Hepatocyte (in vitro differentiated cells): Measurements from ENCODE around the gene ZNF273. TPM values are rescaled to one million over a fixed set of nuclear protein-coding genes. Genes with fewer than 3 reads are reported as not detected.

ENCODE experiments used
- DNase-seq: peaks from one replicate; pipeline ENCODE4 v3.0.0-alpha.2; 2016; ENCODE audit warnings: low spot score
- H2AFZ ChIP-seq: fragments of 200-600 bp; sonication (generic); 2 replicates; pipeline ENCODE4 v1.6.0; 2016; ENCODE audit warnings: antibody characterized with exemption, mild to moderate bottlenecking
- H3K27ac ChIP-seq: fragments of 200-600 bp; sonication (generic); 2 replicates; pipeline ENCODE4 v1.5.1; 2016; ENCODE audit warnings: mild to moderate bottlenecking
- H3K27me3 ChIP-seq: fragments of 200-600 bp; sonication (generic); 2 replicates; pipeline ENCODE4 v1.6.1; 2016
- H3K36me3 ChIP-seq: fragments of 200-600 bp; sonication (generic); replicated peaks from 2 replicates; pipeline ENCODE4 v1.5.1; 2016; ENCODE audit warnings: low read depth; ENCODE audit not compliant: insufficient read depth
- H3K4me1 ChIP-seq: fragments of 200-600 bp; sonication (generic); 2 replicates; pipeline ENCODE4 v1.5.1; 2016; ENCODE audit warnings: mild to moderate bottlenecking, moderate library complexity; ENCODE audit not compliant: insufficient read depth
- H3K4me2 ChIP-seq: fragments of 200-600 bp; sonication (generic); 2 replicates; pipeline ENCODE4 v1.6.0; 2016
- H3K4me3 ChIP-seq: fragments of 200-600 bp; sonication (generic); 2 replicates; pipeline ENCODE4 v1.5.1; 2016; ENCODE audit warnings: mild to moderate bottlenecking
- H3K79me2 ChIP-seq: fragments of 200-600 bp; sonication (generic); 2 replicates; pipeline ENCODE4 v1.6.0; 2017; ENCODE audit warnings: mild to moderate bottlenecking
- H3K9me2 ChIP-seq: fragments of 200-600 bp; sonication (generic); replicated peaks from 2 replicates; pipeline ENCODE4 v1.6.0; 2017; ENCODE audit warnings: mild to moderate bottlenecking; ENCODE audit not compliant: insufficient read depth
- H3K9me3 ChIP-seq: fragments of 200-600 bp; sonication (generic); 2 replicates; pipeline ENCODE4 v1.5.1; 2016; ENCODE audit warnings: low read depth, mild to moderate bottlenecking
- H4K20me1 ChIP-seq: fragments of 200-600 bp; sonication (generic); 2 replicates; pipeline ENCODE4 v1.6.0; 2016; ENCODE audit warnings: mild to moderate bottlenecking; ENCODE audit not compliant: insufficient read depth, poor library complexity, severe bottlenecking
- CTCF ChIP-seq: fragments of 200-600 bp; sonication (generic); IDR thresholded peaks from 2 replicates; pipeline ENCODE4 v1.5.1; 2016; ENCODE audit warnings: antibody characterized with exemption, mild to moderate bottlenecking; ENCODE audit not compliant: poor library complexity
- EZH2 ChIP-seq: fragments of 200-600 bp; sonication (generic); IDR thresholded peaks from 2 replicates; pipeline ENCODE4 v1.6.1; 2016; ENCODE audit warnings: antibody characterized with exemption, mild to moderate bottlenecking, borderline replicate concordance
- EZH2phosphoT487 ChIP-seq: fragments of 200-600 bp; sonication (generic); IDR thresholded peaks from one replicate; pipeline ENCODE4 v1.6.1; 2018; ENCODE audit warnings: antibody characterized with exemption, mild to moderate bottlenecking, low read depth, moderate library complexity; ENCODE audit not compliant: unreplicated experiment, severe bottlenecking
- WGBS: methylation state at CpG from one replicate; pipeline ENCODE4 v1.1.6; 2016; ENCODE audit warnings: low lambda C conversion rate; ENCODE audit errors: missing lambda C conversion rate; 5-methylcytosine and 5-hydroxymethylcytosine counted together
- polyA plus RNA-seq: library from polyadenylated mRNA; unstranded; fragments of >200 nt; fragmentation: Nextera tagmentation; extraction: Ambion mirVana; gene quantifications from 2 replicates; pipeline ENCODE4 v1.2.1, GENCODE V29; 2016
- total RNA-seq: library from RNA; depleted of rRNA; stranded (reverse); fragments of >200 nt; gene quantifications from 2 replicates; pipeline ENCODE4 v1.2.3, GENCODE V29; 2014

ZNF273 gene
- total and polyA plus RNA-seq, 2 experiments from 2014 or later = 4.1 to 4.9 TPM

- Histone ChIP-seq H3K9me2 (no peaks in the 10 kb centered on the region), H3K4me2 (peak overlapping the region; percentile 53), H3K27me3 (no peaks in the 10 kb centered on the region), H3K4me3 (no peak overlapping the region), H3K9me3 (no peaks in the 10 kb centered on the region), H3K79me2 (no peaks in the 10 kb centered on the region), H3K4me1 (no peaks in the 10 kb centered on the region), H4K20me1 (no peaks in the 10 kb centered on the region), H3K36me3 (no peaks in the 10 kb centered on the region), H2AFZ (no peak overlapping the region), H3K27ac (no peak overlapping the region)
- no peak for DNase-seq
- no peak for TF ChIP-seq CTCF
- TF ChIP-seq EZH2 = no peak
- 87% methylated on average over 34 of the region's 34 CpGs for WGBS
These were observed 25.1 kb upstream of the ZNF273 start for GRCh38 chr7:64877714-64878610.

- no peaks in the 10 kb centered on the region for H3K79me2 ChIP-seq
- no peaks in the 10 kb centered on the region for H3K4me1 ChIP-seq
- no peaks in the 10 kb centered on the region for H3K9me3 ChIP-seq
- 86% methylated on average over 5 of the region's 5 CpGs for WGBS
- no peaks in the 10 kb centered on the region for H3K9me2 ChIP-seq
- no peak for DNase-seq
- TF ChIP-seq EZH2 (no peak), CTCF (no peak), EZH2phosphoT487 (no peak)
- H3K36me3 ChIP-seq = no peaks in the 10 kb centered on the region
- no peak overlapping the region for H2AFZ ChIP-seq
- no peak overlapping the region for H3K4me3 ChIP-seq
- no peaks in the 10 kb centered on the region for H4K20me1 ChIP-seq
- H3K27me3 ChIP-seq = no peaks in the 10 kb centered on the region
- no peak overlapping the region for H3K27ac ChIP-seq
- no peak overlapping the region for H3K4me2 ChIP-seq
These were observed 24.4 kb upstream of the ZNF273 start for GRCh38 chr7:64878684-64879083.

GRCh38 chr7:64879086-64879730, 23.9 kb upstream of the ZNF273 start:
- no peaks in the 10 kb centered on the region for H3K9me3 ChIP-seq
- H3K79me2 ChIP-seq = no peaks in the 10 kb centered on the region
- DNase-seq = no peak
- no peaks in the 10 kb centered on the region for H3K27me3 ChIP-seq
- no peaks in the 10 kb centered on the region for H3K9me2 ChIP-seq
- H4K20me1 ChIP-seq = no peaks in the 10 kb centered on the region
- no peak overlapping the region for H3K4me3 ChIP-seq
- TF ChIP-seq EZH2phosphoT487 = no peak
- no peak for TF ChIP-seq EZH2
- no peak for TF ChIP-seq CTCF
- no peaks in the 10 kb centered on the region for H3K36me3 ChIP-seq
- no peaks in the 10 kb centered on the region for H3K4me1 ChIP-seq
- H3K4me2 ChIP-seq = no peak overlapping the region
- H3K27ac ChIP-seq = no peak overlapping the region
- H2AFZ ChIP-seq = no peak overlapping the region
- WGBS = 61% methylated on average over 9 of the region's 9 CpGs
